IMR-90 (cell line): ENCODE data around the gene ARNT2. TPM values are rescaled to one million over a fixed set of nuclear protein-coding genes. Genes with fewer than 3 reads are reported as not detected.

ENCODE experiments used
- ATAC-seq: fragments of 200-7000 bp; cut with Tn5 transposase; 2 replicates; pipeline ENCODE4 v1.9.1; 2020; ENCODE audit warnings: low read depth, mild to moderate bottlenecking, moderate library complexity
- BruUV-seq: library from RNA; stranded (reverse); fragments of 400-500 nt; replicated peaks from 2 replicates; lab custom pipeline; 2021; lab: Mats Ljungman, UMichigan
- CTCF ChIA-PET: fragments of 300-600 bp; formaldehyde crosslinking; extraction: SDS; loops from one replicate; lab custom pipeline; 2021; ENCODE audit warnings: antibody characterized with exemption; lab: Yijun Ruan, JAX
- POLR2A ChIA-PET: fragments of 300-600 bp; sonication (Branson Sonifier 250); formaldehyde crosslinking; loops from one replicate; lab custom pipeline; 2022; ENCODE audit warnings: antibody characterized with exemption; ENCODE audit not compliant: unreplicated experiment; lab: Charles Lee
- DNase-seq: peaks from one replicate; pipeline ENCODE4 v3.0.0; 2013
- H2AFZ ChIP-seq: replicated peaks from 2 replicates; pipeline ENCODE3; 2013; ENCODE audit warnings: low read length, mild to moderate bottlenecking; ENCODE audit not compliant: poor library complexity
- H2AK5ac ChIP-seq: 2 replicates; pipeline ENCODE4 v1.6.1; 2013; ENCODE audit warnings: low read depth, low read length, inconsistent platforms
- H2AK9ac ChIP-seq: replicated peaks from 2 replicates; pipeline ENCODE3; 2013; ENCODE audit warnings: mild to moderate bottlenecking, low read depth, low read length, moderate library complexity; ENCODE audit not compliant: poor library complexity
- H2BK120ac ChIP-seq: 2 replicates; pipeline ENCODE4 v1.6.1; 2013; ENCODE audit warnings: low read depth, low read length, inconsistent platforms
- H2BK15ac ChIP-seq: 3 replicates; pipeline ENCODE4 v1.6.1; 2013; ENCODE audit warnings: low read depth, low read length, inconsistent platforms
- H2BK20ac ChIP-seq: 2 replicates; pipeline ENCODE4 v1.6.1; 2013; ENCODE audit warnings: low read depth, mild to moderate bottlenecking, inconsistent platforms, low read length, moderate library complexity
- H2BK5ac ChIP-seq: 2 replicates; pipeline ENCODE4 v1.6.1; 2013; ENCODE audit warnings: mild to moderate bottlenecking, low read depth, low read length, inconsistent platforms; ENCODE audit not compliant: poor library complexity, severe bottlenecking
- H3K14ac ChIP-seq: replicated peaks from 2 replicates; pipeline ENCODE4 v1.6.1; 2013; ENCODE audit warnings: low read depth, low read length, inconsistent platforms
- H3K18ac ChIP-seq: 2 replicates; pipeline ENCODE4 v1.6.1; 2013; ENCODE audit warnings: low read depth, low read length, control low read depth
- H3K23ac ChIP-seq: 2 replicates; pipeline ENCODE4 v1.6.1; 2013; ENCODE audit warnings: low read depth, low read length, inconsistent platforms
- H3K27ac ChIP-seq: 2 replicates; pipeline ENCODE4 v1.5.1; 2013; ENCODE audit warnings: mild to moderate bottlenecking, control low read depth, low read length; ENCODE audit not compliant: insufficient read depth
- H3K27me3 ChIP-seq: 2 replicates; pipeline ENCODE4 v1.6.1; 2013; ENCODE audit warnings: low read length; ENCODE audit not compliant: control insufficient read depth, insufficient read depth
- H3K36me3 ChIP-seq: 2 replicates; pipeline ENCODE4 v1.6.1; 2013; ENCODE audit warnings: low read length, mixed read lengths; ENCODE audit not compliant: control insufficient read depth, insufficient read depth
- H3K4ac ChIP-seq: 2 replicates; pipeline ENCODE4 v1.6.1; 2013; ENCODE audit warnings: low read depth, low read length, inconsistent platforms
- H3K4me1 ChIP-seq: 2 replicates; pipeline ENCODE4 v1.6.1; 2013; ENCODE audit warnings: low read length, mixed read lengths; ENCODE audit not compliant: control insufficient read depth, insufficient read depth
- H3K4me2 ChIP-seq: 2 replicates; pipeline ENCODE4 v1.6.1; 2013; ENCODE audit warnings: low read depth, mild to moderate bottlenecking, control low read depth, low read length, moderate library complexity
- H3K4me3 ChIP-seq: 2 replicates; pipeline ENCODE4 v1.5.1; 2013; ENCODE audit warnings: low read depth, mild to moderate bottlenecking, control low read depth, low read length, moderate library complexity; ENCODE audit not compliant: insufficient read depth
- H3K56ac ChIP-seq: 2 replicates; pipeline ENCODE4 v1.6.1; 2013; ENCODE audit warnings: low read length, inconsistent platforms; ENCODE audit not compliant: insufficient read depth; ENCODE audit errors: extremely low read depth
- H3K79me1 ChIP-seq, 2 experiments: 2 replicates each; pipeline ENCODE4 v1.6.1; 2013; ENCODE audit warnings: low read length in 2 of 2, inconsistent platforms in 1 of 2, low read depth in 1 of 2
- H3K9ac ChIP-seq: 2 replicates; pipeline ENCODE4 v1.6.1; 2013; ENCODE audit warnings: low read depth, low read length, control low read depth
- H3K9me1 ChIP-seq: 2 replicates; pipeline ENCODE4 v1.6.1; 2013; ENCODE audit warnings: low read length, inconsistent platforms; ENCODE audit not compliant: insufficient read depth
- H3K9me3 ChIP-seq: 2 replicates; pipeline ENCODE4 v1.6.1; 2013; ENCODE audit warnings: low read length; ENCODE audit not compliant: control insufficient read depth, insufficient read depth
- H4K20me1 ChIP-seq: 2 replicates; pipeline ENCODE4 v1.6.1; 2013; ENCODE audit warnings: low read length, inconsistent platforms; ENCODE audit not compliant: insufficient read depth
- H4K5ac ChIP-seq: 2 replicates; pipeline ENCODE4 v1.6.1; 2013; ENCODE audit warnings: mild to moderate bottlenecking, low read depth, low read length, control low read depth
- H4K8ac ChIP-seq, 2 experiments: 2 replicates each; pipeline ENCODE4 v1.6.1; 2013; ENCODE audit warnings: low read depth in 2 of 2, low read length in 2 of 2, control low read depth in 1 of 2, inconsistent platforms in 1 of 2
- H4K91ac ChIP-seq: 2 replicates; pipeline ENCODE4 v1.6.1; 2013; ENCODE audit warnings: low read depth, low read length, inconsistent platforms; ENCODE audit not compliant: insufficient read depth
- CEBPB ChIP-seq: IDR thresholded peaks from 2 replicates; pipeline ENCODE4 v1.6.1; 2012; ENCODE audit warnings: low read depth, low read length, improper control_type of control experiment
- CHD1 ChIP-seq: IDR thresholded peaks from 2 replicates; pipeline ENCODE4 v1.6.1; 2012; ENCODE audit warnings: low read depth, low read length, improper control_type of control experiment
- CTCF ChIP-seq: conservative IDR thresholded peaks from 2 replicates; pipeline ENCODE4 v1.5.1; 2012; ENCODE audit warnings: mild to moderate bottlenecking, low read depth, low read length, improper control_type of control experiment
- ELK1 ChIP-seq: fragments of 150-350 bp; IDR thresholded peaks from 2 replicates; pipeline ENCODE4 v1.6.1; 2016; ENCODE audit warnings: low read depth, mild to moderate bottlenecking, low read length, moderate library complexity, borderline replicate concordance
- MAFK ChIP-seq: IDR thresholded peaks from 2 replicates; pipeline ENCODE4 v1.6.1; 2012; ENCODE audit warnings: low read depth, low read length, improper control_type of control experiment
- MXI1 ChIP-seq: IDR thresholded peaks from 2 replicates; pipeline ENCODE4 v1.6.1; 2012; ENCODE audit warnings: low read depth, mild to moderate bottlenecking, low read length, moderate library complexity, borderline replicate concordance
- POLR2A ChIP-seq: IDR thresholded peaks from 2 replicates; pipeline ENCODE4 v1.6.1; 2012; ENCODE audit warnings: mild to moderate bottlenecking, low read depth, low read length
- RFX5 ChIP-seq: IDR thresholded peaks from 2 replicates; pipeline ENCODE4 v1.8.0; 2012; ENCODE audit warnings: low read depth, mild to moderate bottlenecking, low read length, moderate library complexity
- USF2 ChIP-seq: fragments of 150-350 bp; IDR thresholded peaks from 2 replicates; pipeline ENCODE4 v1.6.1; 2017; ENCODE audit warnings: mild to moderate bottlenecking, antibody characterized with exemption, low read length, low read depth
- WGBS, 2 experiments: methylation state at CpG; one replicate each; pipeline versions ENCODE4 v1.1.5 to v1.1.7; 2013; ENCODE audit warnings: missing lambda C conversion rate in 2 of 2; ENCODE audit not compliant: insufficient read length in 1 of 2; ENCODE audit errors: extremely low coverage in 2 of 2; 5-methylcytosine and 5-hydroxymethylcytosine counted together
- dilution Hi-C: fragments of 300-500 bp; cut with HindIII; formaldehyde crosslinking; loops from one replicate; pipeline ENCODE4 v1.14.3; 2018; ENCODE audit warnings: low sequenced_read_pairs; ENCODE audit not compliant: unreplicated experiment
- in situ Hi-C: fragments of 300-500 bp; cut with MboI; formaldehyde crosslinking; loops from 3 replicates; pipeline ENCODE4 v1.14.3; 2019; ENCODE audit warnings: low sequenced_read_pairs, inconsistent platforms, mixed read lengths
- intact Hi-C: fragments of 100-400 bp; cut with micrococcal nuclease; formaldehyde crosslinking; loops from 2 replicates; pipeline ENCODE4 v1.10.0; 2022
- polyA plus RNA-seq, 3 experiments: library from polyadenylated mRNA; depleted of rRNA; stranded (reverse); fragments of >200 nt; gene quantifications; 2 replicates each; pipeline ENCODE4 v1.2.3, GENCODE V29; 2012; ENCODE audit warnings: low replicate concordance in 1 of 3
- total RNA-seq: library from RNA; depleted of rRNA; stranded (reverse); fragments of >200 nt; gene quantifications from 2 replicates; pipeline ENCODE4 v1.2.3, GENCODE V29; 2012

The ARNT2 gene
- total and polyA plus RNA-seq, 2 of the 4 experiments (the other 2 are of a cell fraction), result 18.2 to 19.0 TPM

GRCh38 chr15:80441041-80441440, 36.9 kb downstream of the ARNT2 start:
- Histone ChIP-seq H3K14ac (no peak overlapping the region), H2BK120ac (no peak overlapping the region), H2AK5ac (no peak overlapping the region), H4K20me1 (peaks cover 5% of the 10 kb centered on the region; the same call in 1 of the 2 replicates), H2BK15ac (no peak overlapping the region), H3K9me3 (no peaks in the 10 kb centered on the region), H3K4ac (no peak overlapping the region), H2BK20ac (no peak overlapping the region), H3K79me1 (peaks cover 23 to 63% of the 10 kb centered on the region in 2 experiments), H3K4me1 (peaks cover 13% of the 10 kb centered on the region), H3K27me3 (no peaks in the 10 kb centered on the region), H3K18ac (no peak overlapping the region), H3K27ac (no peak overlapping the region), H2BK5ac (no peak overlapping the region), H3K9me1 (peaks cover 31% of the 10 kb centered on the region), H2AK9ac (no peak overlapping the region), H4K91ac (no peak overlapping the region), H3K23ac (no peak overlapping the region), H3K4me2 (no peak overlapping the region), H3K56ac (no peak overlapping the region), H3K9ac (no peak overlapping the region), H4K5ac (no peak overlapping the region), H4K8ac (no peak overlapping the region), H2AFZ (no peak overlapping the region), H3K36me3 (0 out of 2 replicates have a peak, but pooled peaks cover 2% of the 10 kb centered on the region), H3K4me3 (no peak overlapping the region)
- in situ Hi-C loops (no loop called here), intact Hi-C loops (no loop called here), dilution Hi-C loops (no loop called here)
- ChIA-PET POLR2A (no interaction called here), CTCF (no interaction called here)
- ATAC-seq, result no peak
- DNase-seq, result no peak
- BruUV-seq, result no TSS peak
- WGBS, 2 experiments, result no CpG with 5 or more reads among the region's 3 CpGs
- TF ChIP-seq CHD1, result no peak
- no peak for TF ChIP-seq USF2
- TF ChIP-seq MXI1, result no peak
- TF ChIP-seq POLR2A, result no peak
- no peak for TF ChIP-seq MAFK
- TF ChIP-seq RFX5, result no peak
- TF ChIP-seq ELK1, result no peak
- TF ChIP-seq CEBPB, result no peak
- TF ChIP-seq CTCF, result no peak
